Stomach (tissue), 9 donors: ENCODE results near the gene RUFY1. TPM values are rescaled to one million over a fixed set of nuclear protein-coding genes. Genes with fewer than 3 reads are reported as not detected.
"Not testable (repeated sequence)": the region's sequence is repeated elsewhere in the genome, so short reads cannot be mapped to it uniquely, and the experiment has no call there.

ENCODE experiments used
- DNase-seq, 2 donors: peaks; one replicate each; pipeline versions ENCODE4 v3.0.0 to v3.0.0-alpha.2; 2013 to 2019
- H3K27ac ChIP-seq, 5 donors: fragments of 200-600 bp in 4 of 5; sonication (generic) in 4 of 5; one replicate each; pipeline ENCODE4 v1.5.1; 2013 to 2019; ENCODE audit warnings: mild to moderate bottlenecking in 1 of 5, moderate library complexity in 1 of 5
- H3K27me3 ChIP-seq, 3 donors: fragments of 200-600 bp; sonication (generic); one replicate each; pipeline ENCODE4 v1.5.1; 2017 to 2019; ENCODE audit warnings: mixed run types in 1 of 3
- H3K36me3 ChIP-seq, 4 donors: fragments of 200-600 bp; sonication (generic); 1 replicate in 3 of 4; 2 replicates in 1 of 4; pipeline ENCODE4 v1.5.1; 2016 to 2019
- H3K4me1 ChIP-seq, 4 donors: fragments of 200-600 bp; sonication (generic); one replicate each; pipeline ENCODE4 v1.5.1; 2016 to 2019
- H3K4me3 ChIP-seq, 4 donors: fragments of 200-600 bp; sonication (generic) in 3 of 4; one replicate each; pipeline ENCODE4 v1.5.1; 2016 to 2019; ENCODE audit warnings: mild to moderate bottlenecking in 1 of 4
- H3K9me3 ChIP-seq, 4 donors: fragments of 200-600 bp; sonication (generic); one replicate each; pipeline ENCODE4 v1.5.1; 2016 to 2019
- CTCF ChIP-seq, 7 experiments: fragments of 450-650 bp in 4 of 7; fragments of 200-600 bp in 3 of 7; sonication (generic) in 3 of 7; IDR thresholded peaks; one replicate each; pipeline ENCODE4 v1.5.1; 2016 to 2019; ENCODE audit warnings: antibody characterized with exemption in 7 of 7, control low read depth in 2 of 7, mild to moderate bottlenecking in 1 of 7
- EP300 ChIP-seq: sonication (generic); formaldehyde crosslinking; IDR thresholded peaks from one replicate; pipeline ENCODE4 v1.6.1; 2017; ENCODE audit warnings: antibody characterized with exemption
- POLR2A ChIP-seq, 4 donors: fragments of 450-650 bp; IDR thresholded peaks; one replicate each; pipeline ENCODE4 v1.6.1; 2016; ENCODE audit warnings: antibody characterized with exemption in 4 of 4, control low read depth in 2 of 4, mild to moderate bottlenecking in 1 of 4, moderate library complexity in 1 of 4
- POLR2AphosphoS5 ChIP-seq, 3 donors: sonication (generic); formaldehyde crosslinking; IDR thresholded peaks; one replicate each; pipeline ENCODE4 v1.6.1; 2016; ENCODE audit warnings: antibody characterized with exemption in 3 of 3
- WGBS, 5 donors: extraction: QIAGEN DNeasy Blood & Tissue Kit in 3 of 5; methylation state at CpG; one replicate each; pipeline versions ENCODE4 v1.1.5 to v1.1.7; 2013 to 2018; 5-methylcytosine and 5-hydroxymethylcytosine counted together
- intact Hi-C: fragments of 100-400 bp; cut with DNase I; formaldehyde crosslinking; loops from one replicate; pipeline ENCODE4 v1.15.1; 2023; ENCODE audit warnings: low total_unique reads
- polyA plus RNA-seq, 3 donors: library from polyadenylated mRNA; stranded (reverse); fragments of 200-250 nt; gene quantifications; one replicate each; pipeline ENCODE4 v1.2.3, GENCODE V29; 2013
- small RNA-seq, 4 donors: library from RNA; depleted of rRNA; stranded (forward); fragments of <200 nt; gene quantifications; one replicate each; pipeline ENCODE3, GENCODE V24; 2016
- total RNA-seq, 5 donors: library from RNA; depleted of rRNA; stranded (reverse); fragments of >200 nt; gene quantifications; one replicate each; pipeline versions ENCODE4 v1.1.0 to v1.2.3, GENCODE V29; 2014 to 2016
- donor health status: healthy with polysubstance abuse.
- donor health status: Bipolar disorder and iron deficiency.
- donor health status: healthy.

Gene RUFY1
- total and polyA plus RNA-seq, 8 donors, result 26.0 to 128 (median 41.8) TPM

GRCh38 chr5:179644766-179645165 lies 94.4 kb downstream of the RUFY1 start:
- H3K4me3 ChIP-seq, H3K27me3 ChIP-seq, H3K4me1 ChIP-seq, intact Hi-C loops, H3K27ac ChIP-seq, DNase-seq, H3K9me3 ChIP-seq, H3K36me3 ChIP-seq: not testable (repeated sequence)
- WGBS, 5 donors, result 76 to 84% (median 83%) methylated on average over 3 to 5 of the region's 5 CpGs

GRCh38 chr5:179648410-179648809 lies 98.1 kb downstream of the RUFY1 start:
- WGBS, 5 donors, result 68 to 83% (median 76%) methylated on average over 9 of the region's 9 CpGs
- DNase-seq, result no peak
- intact Hi-C loops, result no loop called here
- H3K27ac ChIP-seq, result no peak overlapping the region
- H3K4me3 ChIP-seq, result no peak overlapping the region
- H3K9me3 ChIP-seq, result no peaks in the 10 kb centered on the region
- no peaks in the 10 kb centered on the region for H3K4me1 ChIP-seq
- no peaks in the 10 kb centered on the region for H3K36me3 ChIP-seq
- no peaks in the 10 kb centered on the region for H3K27me3 ChIP-seq
- no peak for TF ChIP-seq POLR2A (IDR thresholded peaks at IDR 0.05)
- no peak for TF ChIP-seq EP300
- TF ChIP-seq POLR2AphosphoS5 (IDR thresholded peaks at IDR 0.05), result no peak
- TF ChIP-seq CTCF (IDR thresholded peaks at IDR 0.05), result no peak

- intact Hi-C loops, H3K27ac ChIP-seq, H3K9me3 ChIP-seq, H3K4me1 ChIP-seq, H3K4me3 ChIP-seq, H3K27me3 ChIP-seq, H3K36me3 ChIP-seq, DNase-seq: not testable (repeated sequence)
- 66 to 86% (median 77%) methylated on average over 8 to 10 of the region's 10 CpGs for WGBS, 5 donors
These were observed 98.9 kb downstream of the RUFY1 start for GRCh38 chr5:179649166-179649703.

GRCh38 chr5:179650245-179650644 lies 99.9 kb downstream of the RUFY1 start:
- H3K27ac ChIP-seq, H3K9me3 ChIP-seq, H3K4me3 ChIP-seq, H3K27me3 ChIP-seq, intact Hi-C loops, H3K36me3 ChIP-seq, H3K4me1 ChIP-seq, DNase-seq: not testable (repeated sequence)
- 94 to 98% (median 95%) methylated on average over 11 to 25 of the region's 26 CpGs for WGBS, 5 donors

- DNase-seq, H3K27me3 ChIP-seq, intact Hi-C loops, H3K4me3 ChIP-seq, H3K9me3 ChIP-seq, H3K27ac ChIP-seq, H3K4me1 ChIP-seq, H3K36me3 ChIP-seq: not testable (repeated sequence)
- 68 to 82% (median 74%) methylated on average over 2 of the region's 2 CpGs for WGBS, 5 donors
These were observed 102.8 kb downstream of the RUFY1 start for GRCh38 chr5:179653135-179653534.

- 18 to 94% (median 25%) methylated on average over 2 to 12 of the region's 50 CpGs for WGBS, 5 donors
- peak overlapping the region in 1 of 4 donors; percentile 22 for H3K4me3 ChIP-seq
- H3K4me1 ChIP-seq, result peaks cover 0 to 13% (median 11%) of the 10 kb centered on the region in 4 donors
- H3K36me3 ChIP-seq, H3K9me3 ChIP-seq, intact Hi-C loops, H3K27ac ChIP-seq, H3K27me3 ChIP-seq: not testable (repeated sequence)
- peak in 1 of 2 donors; percentile 36 for DNase-seq
These were observed 107.2 kb downstream of the RUFY1 start for GRCh38 chr5:179657302-179658178.

GRCh38 chr5:179658179-179658856 lies 108.0 kb downstream of the RUFY1 start:
- intact Hi-C loops, H3K9me3 ChIP-seq, H3K27me3 ChIP-seq, H3K36me3 ChIP-seq: not testable (repeated sequence)
- Histone ChIP-seq H3K27ac (peak overlapping the region; percentile 9 to 74 (median 55)), H3K4me3 (peak overlapping the region; percentile 44 to 53 (median 52)), H3K4me1 (peaks cover 0 to 13% (median 11%) of the 10 kb centered on the region in 4 donors)
- 2 to 10% (median 4%) methylated on average over 9 to 12 of the region's 29 CpGs for WGBS, 5 donors
- DNase-seq, result peak in 1 of 2 donors; percentile 44

Small RNAs within 50 kb of the gene (small RNA-seq; reads per million reads assigned to genes)
- 0 reads per million in 4 donors for gene AC136628.3
- gene RF00017, result 0 reads per million in 4 donors

Other genes with a start within 250 kb of the RUFY1 start
- gene ADAMTS2, start 205.1 kb upstream of the RUFY1 start, total RNA-seq, result 10 to 100 TPM in 4 of 5 donors, 1 to 10 TPM in 1; 4.1 to 41.5 (median 31.4) TPM
- 1 to 10 TPM; 1.8 to 6.2 (median 3.5) TPM for gene ADAMTS2, start 205.1 kb upstream of the RUFY1 start, polyA plus RNA-seq
- gene HNRNPH1, start 73.1 kb downstream of the RUFY1 start, total RNA-seq, result 1,000 to 10,000 TPM in 1 of 5 donors, 100 to 1,000 TPM in 4; 468 to 1,215 (median 732) TPM
- 100 to 1,000 TPM in 2 of 3 donors, 10 to 100 TPM in 1; 87.5 to 193 (median 106) TPM for gene HNRNPH1, start 73.1 kb downstream of the RUFY1 start, polyA plus RNA-seq
- not detected for gene CBY3, start 130.5 kb downstream of the RUFY1 start, total RNA-seq
- gene CBY3, start 130.5 kb downstream of the RUFY1 start, polyA plus RNA-seq, result under 1 TPM in 1 of 3 donors, not detected in 2; 0.15 TPM
- gene CANX, start 148.4 kb downstream of the RUFY1 start, total RNA-seq, result 100 to 1,000 TPM; 142 to 638 (median 342) TPM
- gene CANX, start 148.4 kb downstream of the RUFY1 start, polyA plus RNA-seq, result 100 to 1,000 TPM in 1 of 3 donors, 10 to 100 TPM in 2; 81.7 to 100 (median 86.4) TPM
- gene MAML1, start 182.3 kb downstream of the RUFY1 start, total RNA-seq, result 10 to 100 TPM; 11.1 to 26.8 (median 16.0) TPM
- 1 to 10 TPM; 5.8 to 7.4 (median 6.1) TPM for gene MAML1, start 182.3 kb downstream of the RUFY1 start, polyA plus RNA-seq
- 10 to 100 TPM in 2 of 5 donors, 1 to 10 TPM in 2, not detected in 1; 5.0 to 21.0 (median 13.3) TPM for gene LTC4S, start 243.4 kb downstream of the RUFY1 start, total RNA-seq
- gene LTC4S, start 243.4 kb downstream of the RUFY1 start, polyA plus RNA-seq, result 1 to 10 TPM; 3.3 to 8.4 (median 8.2) TPM